CD4-positive, alpha-beta T cell treated with Interleukin-6 at 100 ng/mL for 8 hours (primary cell): Measurements from ENCODE around the gene KRT3.

ENCODE experiments used
- DNase-seq: peaks from one replicate; pipeline ENCODE4 v3.0.0-alpha.2; 2020; ENCODE audit warnings: mixed read lengths, low spot score

KRT3 gene

GRCh38 chr12:52827499-52828090, 31.7 kb upstream of the KRT3 start:
- DNase-seq: no peak

DNA sequence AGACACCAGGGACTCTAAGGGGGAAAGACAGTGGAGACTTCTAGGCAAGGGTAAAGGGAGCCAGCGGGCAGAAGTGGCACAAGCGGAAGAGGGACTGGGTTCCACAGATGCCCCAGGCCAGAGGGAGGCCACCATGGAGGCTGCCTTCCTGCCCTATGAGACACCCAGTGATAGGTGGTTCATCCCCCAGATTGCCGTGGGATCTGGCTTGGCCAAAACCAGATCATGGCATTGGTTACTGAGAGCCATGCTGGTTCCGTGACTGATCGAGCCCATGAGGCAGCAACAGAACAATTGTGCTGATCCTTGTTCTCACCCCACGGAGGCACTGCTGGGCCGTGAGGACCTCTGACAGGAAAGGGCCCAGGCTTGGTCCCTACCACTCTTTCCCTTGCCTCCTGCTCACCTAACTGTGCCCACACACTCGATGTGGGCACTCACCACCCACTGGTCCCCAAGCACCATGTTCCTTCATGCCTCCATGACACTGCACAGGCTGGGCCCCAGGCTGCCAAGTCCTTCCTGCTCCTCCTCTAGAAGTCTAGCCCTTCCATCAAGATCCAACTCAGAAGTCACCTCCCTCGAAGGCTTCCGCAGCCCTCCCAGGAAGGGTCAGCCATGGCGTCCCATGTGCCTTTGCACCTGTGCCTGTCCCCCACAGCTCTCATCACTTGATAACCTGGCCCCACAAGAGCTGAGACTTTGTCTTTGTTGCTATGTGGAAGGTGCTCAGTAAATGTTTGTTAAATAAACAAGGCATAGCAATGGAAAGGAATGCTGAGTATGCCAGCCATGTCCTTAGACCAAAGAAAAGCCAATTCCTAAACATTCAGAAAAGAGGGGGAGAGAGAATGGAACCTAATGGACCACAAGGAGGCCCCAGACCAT, 30.9 kb upstream of the KRT3 start:
- DNase-seq: no peak

DNA sequence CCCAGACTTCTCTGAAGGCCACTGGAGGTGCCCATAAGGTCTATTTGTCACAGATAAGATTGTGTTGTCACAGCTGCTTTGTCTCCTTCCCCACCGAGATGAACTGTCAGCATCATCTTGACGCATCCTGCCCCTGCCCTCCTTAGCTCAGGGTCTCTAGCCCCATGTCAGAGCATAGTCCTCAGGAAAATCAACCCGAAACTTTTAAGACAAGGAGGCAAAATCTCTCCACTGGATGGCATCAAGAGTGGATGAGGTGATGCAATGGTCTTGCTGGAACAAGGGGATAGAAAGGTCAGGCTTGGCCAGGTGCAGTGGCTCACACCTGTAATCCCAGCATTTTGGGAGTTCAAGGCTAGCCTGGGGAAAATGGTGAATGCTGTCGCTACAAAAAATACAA, 30.0 kb upstream of the KRT3 start:
- DNase-seq: no peak

DNA sequence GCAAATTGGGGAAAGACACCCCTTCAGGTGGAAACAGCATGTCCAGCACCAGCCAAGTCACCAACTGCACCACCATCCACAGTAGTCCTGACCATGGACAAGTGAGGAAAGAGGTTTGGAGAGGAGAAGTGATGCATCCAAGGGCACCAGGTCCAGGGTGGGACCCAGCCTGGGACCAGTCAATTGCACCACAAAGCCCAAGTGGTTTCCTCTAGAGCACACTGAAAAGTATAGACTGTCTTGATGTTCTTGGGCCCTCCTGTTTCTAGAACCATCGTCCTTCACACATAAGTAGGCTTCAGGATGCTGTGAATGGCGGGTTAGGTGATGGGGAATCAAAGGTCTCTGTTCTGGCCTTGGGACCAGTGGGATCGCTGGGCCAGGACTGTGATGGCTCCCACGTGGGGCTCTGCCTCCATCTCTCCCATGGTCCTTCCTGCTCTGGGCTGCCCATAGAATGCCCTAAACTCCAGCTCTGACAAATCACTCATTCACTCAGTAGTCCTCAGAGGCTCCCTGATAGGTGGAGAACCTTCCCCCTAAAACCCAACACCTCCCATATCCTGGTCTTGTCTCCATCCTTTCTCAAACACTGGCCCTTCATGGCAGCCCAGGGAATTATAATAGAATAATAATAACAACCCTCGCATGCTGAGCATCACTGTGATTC, 29.0 kb upstream of the KRT3 start:
- DNase-seq: no peak

DNA sequence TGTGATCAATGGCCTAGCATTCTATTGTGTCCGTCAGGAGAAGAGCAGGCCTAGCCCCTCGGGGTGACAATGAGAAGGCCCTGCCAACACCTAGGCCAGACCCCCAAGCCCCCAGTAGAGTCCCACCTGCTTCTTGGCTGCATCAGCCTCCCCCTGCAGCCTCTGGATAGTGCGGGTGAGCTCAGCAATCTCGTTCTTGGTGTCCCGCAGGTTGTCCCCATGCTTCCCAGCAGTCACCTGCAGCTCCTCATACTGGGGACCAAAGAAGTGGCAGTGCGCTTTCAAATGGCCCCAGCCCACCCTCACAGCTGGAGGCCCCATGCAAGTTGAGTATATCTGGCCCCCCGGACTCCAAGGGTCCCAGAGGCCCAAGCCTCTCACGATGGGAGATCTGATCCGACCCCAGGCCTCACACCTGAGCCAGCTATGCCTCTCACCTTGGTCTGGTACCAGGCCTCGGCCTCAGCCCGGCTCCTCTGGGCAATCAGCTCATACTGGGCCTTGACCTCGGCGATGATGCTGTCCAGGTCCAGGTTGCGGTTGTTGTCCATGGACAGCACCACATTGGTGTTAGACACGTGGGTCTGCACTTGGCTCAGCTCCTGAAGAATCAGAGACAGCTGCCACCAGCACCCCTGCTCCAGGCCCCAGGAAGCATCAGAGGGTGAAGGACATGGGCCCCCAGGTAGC, 28.0 kb upstream of the KRT3 start:
- no peak for DNase-seq

GRCh38 chr12:52822771-52823510, 27.0 kb upstream of the KRT3 start:
- no peak for DNase-seq

GRCh38 chr12:52821826-52822660, 26.1 kb upstream of the KRT3 start:
- no peak for DNase-seq

GRCh38 chr12:52821071-52821730, 25.3 kb upstream of the KRT3 start:
- DNase-seq: no peak

DNA sequence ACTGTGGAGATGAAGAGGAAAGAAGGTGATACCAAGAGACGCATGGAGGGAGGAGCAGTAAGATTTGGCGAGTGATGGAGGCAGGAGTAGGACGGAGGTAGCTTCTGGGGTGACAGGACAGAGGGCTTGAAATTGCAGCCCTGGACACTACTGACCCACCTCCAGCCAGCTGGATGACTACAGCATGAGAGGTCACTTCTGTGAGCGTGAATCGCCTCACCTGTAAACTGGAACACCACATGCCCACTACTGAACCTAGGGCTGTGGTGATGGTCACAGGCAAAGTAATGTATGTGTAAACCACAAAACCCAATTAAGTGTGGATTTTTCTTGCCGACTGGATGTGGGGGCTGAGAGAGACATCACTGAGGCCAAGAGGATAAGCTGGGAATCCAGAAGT, 24.6 kb upstream of the KRT3 start:
- DNase-seq: no peak

- DNase-seq: no peak
These were observed 24.0 kb upstream of the KRT3 start for GRCh38 chr12:52819731-52820510.

GRCh38 chr12:52818887-52819420, 23.0 kb upstream of the KRT3 start:
- DNase-seq: no peak

DNA sequence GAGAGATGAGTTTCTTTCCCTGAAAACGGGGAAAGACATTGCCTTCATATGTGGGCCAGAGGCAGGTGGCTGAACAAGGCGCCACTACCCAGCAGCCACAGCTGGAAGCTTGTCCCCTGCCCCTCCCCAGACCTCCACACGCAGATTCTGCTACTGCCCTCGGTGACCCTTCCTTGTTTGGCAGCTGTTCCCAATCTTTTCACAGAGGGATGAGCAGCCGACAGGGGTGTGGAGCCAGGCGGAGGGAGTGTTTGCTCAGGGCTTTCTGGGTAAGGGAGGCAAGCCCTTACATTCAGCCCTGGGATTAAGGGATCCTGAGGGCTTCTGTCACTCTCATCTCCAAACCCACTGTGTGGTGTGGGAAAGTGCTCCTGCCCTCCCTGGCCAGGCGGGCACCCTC, 22.5 kb upstream of the KRT3 start:
- DNase-seq: no peak

GRCh38 chr12:52817699-52818238, 21.9 kb upstream of the KRT3 start:
- no peak for DNase-seq

DNA sequence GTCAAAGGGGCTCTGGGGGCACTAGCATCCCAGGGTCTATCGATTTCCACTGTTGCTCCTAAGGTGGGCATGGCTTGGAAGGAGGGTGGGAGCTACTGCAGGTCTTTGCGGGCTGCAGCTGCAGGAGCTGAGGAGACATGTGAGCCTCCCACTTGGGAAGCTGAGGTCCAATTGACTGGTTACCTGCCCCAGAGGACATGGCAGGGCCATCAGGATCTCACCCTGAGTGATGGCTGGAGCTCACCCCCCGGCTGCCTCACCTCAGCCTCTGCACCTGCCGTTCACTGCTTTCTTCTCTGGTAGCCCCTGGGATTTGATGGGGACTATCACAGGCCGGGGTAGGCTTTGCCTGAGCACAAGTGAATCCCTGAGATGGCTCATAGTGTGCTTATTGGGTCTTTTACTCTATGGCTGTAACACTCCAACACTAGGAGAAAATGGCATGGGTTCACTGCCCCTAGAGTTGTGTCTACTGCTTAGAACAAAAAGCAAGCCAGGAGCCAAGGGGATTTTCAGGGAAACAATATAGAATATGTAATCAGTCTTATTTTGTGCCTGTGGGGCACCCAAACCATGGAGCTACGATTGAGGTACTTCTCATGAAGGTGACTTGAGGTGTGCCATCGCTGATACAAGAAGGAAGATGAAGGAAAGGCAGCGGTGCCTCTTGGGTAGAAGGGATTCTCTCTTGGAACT, 21.2 kb upstream of the KRT3 start:
- DNase-seq: no peak

- DNase-seq: no peak
These were observed 20.0 kb upstream of the KRT3 start for GRCh38 chr12:52815676-52816588.

GRCh38 chr12:52815161-52815560, 19.2 kb upstream of the KRT3 start:
- no peak for DNase-seq

DNA sequence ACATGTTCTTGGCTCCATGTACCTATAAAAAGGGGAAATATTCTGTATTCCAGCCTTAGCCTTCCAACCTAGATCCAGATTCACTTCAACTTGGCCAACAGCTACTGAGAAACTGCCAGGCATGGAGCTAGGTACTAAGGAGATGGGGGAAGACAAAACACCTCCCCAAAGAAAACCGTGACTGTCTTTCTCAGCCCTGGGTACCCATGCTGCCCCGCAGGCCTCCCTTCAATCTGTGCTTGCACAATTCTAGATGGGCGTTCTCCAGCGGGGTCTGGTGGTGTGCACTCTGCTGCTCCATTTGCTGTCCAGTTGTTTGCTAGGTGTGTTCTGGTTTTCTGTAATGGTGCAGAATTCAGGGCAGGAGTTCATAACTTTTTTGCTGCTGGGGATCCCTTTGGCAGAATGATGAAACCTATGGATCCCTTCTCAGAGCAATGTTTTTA, 18.8 kb upstream of the KRT3 start:
- no peak for DNase-seq
